GM12892 (cell line): ENCODE measurements around the gene FRMD3.

Experiments used
- POLR2A ChIP-seq: IDR thresholded peaks from 2 replicates; pipeline ENCODE4 v1.6.1; 2011; ENCODE audit warnings: low read depth, low read length, control low read depth
- POLR2AphosphoS5 ChIP-seq: IDR thresholded peaks from 2 replicates; pipeline ENCODE4 v1.6.1; 2011; ENCODE audit warnings: low read depth, low read length, control low read depth

DNA sequence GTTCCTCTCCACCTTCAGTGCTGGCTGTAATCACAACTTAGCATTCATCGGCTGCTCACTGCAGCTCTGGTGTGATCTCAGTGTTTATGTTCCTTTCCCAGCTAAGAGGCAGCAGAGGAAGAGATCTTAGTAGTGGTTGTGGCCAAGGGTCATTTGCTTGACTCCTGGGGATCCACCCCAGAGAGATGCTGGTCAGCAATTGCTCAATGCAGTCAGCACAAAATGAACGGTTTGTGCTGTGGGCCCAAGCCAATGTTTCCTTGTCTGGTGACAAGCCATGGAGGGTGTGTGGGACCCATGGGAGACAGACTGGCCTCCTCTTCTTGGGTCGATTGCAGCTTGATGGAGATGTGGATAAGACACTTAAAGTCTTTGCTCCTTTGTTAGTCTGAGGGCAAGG is 16.1 kb upstream of the FRMD3 start:
- TF ChIP-seq POLR2AphosphoS5, result no peak
- TF ChIP-seq POLR2A, result no peak
